NCI-H774 (cell line): ENCODE measurements around the gene SERGEF.

Experiments
- DNase-seq: peaks from one replicate; lab custom pipeline; 2025; lab: John Stamatoyannopoulos, UW

Gene SERGEF

DNA sequence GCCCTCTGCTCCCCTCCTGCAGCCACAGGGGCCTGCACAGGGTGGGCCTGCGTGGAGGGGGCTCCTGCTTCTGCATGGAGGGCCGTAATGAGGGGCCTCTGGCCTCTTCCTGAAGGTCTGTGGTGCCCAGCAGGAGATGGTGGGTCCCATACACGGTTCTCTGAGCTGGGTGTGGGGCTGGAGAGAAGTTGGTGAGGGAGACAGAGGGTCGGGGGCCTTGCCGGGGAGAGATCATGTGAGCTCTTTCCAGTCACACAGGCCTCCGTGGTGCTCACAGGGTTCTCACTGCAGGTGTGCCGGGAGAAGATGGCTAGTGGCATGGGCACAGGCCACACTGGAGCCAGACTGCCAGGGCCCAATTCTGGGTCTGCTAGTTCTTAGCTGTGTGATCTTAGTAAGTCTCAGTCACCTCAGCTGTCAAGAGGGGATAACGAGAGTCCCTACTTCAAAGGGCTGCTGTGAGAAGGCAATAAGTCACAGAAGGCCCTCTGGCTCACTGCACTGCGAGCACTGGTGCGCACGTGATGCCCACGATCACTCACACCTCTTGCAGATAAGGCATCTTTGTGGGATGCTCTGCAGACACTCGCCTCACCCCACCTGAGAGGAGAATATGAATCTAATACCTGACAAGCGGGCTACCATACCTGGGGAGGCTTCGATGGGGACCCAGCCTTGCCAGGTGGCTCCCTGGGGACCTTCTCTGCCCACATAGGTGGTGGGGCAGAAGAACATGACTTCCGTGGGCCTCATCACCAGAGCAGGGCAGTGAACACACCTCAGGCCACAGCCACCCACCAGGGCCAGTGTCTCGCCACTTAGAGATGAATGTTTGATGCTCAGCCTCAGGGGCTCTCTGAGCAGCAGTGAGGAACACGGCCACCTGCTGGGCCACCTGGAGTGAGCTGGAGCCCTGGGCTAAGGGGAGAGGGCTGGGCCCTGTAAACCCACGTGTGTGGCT is 263.8 kb downstream of the SERGEF start:
- DNase-seq, result no peak

DNA sequence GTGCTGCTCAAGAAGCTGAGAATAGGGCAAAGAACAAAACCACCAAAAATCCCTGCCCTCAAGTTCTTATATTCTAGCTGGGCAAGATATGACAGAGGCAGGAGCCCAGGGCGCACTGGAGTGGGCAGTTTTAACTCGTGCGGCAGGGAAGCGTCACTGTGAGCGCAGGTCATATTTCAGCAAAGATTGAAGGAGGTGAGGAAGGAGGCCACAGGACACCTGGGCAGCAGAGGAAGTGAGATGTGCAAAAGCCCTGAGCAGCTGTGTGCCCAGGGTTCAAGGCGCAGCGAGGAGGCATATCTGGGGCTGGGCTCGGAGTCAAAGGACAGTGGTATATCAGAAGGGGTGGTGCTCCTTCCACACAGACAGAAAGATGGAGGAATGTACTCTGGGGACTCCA is 264.8 kb downstream of the SERGEF start:
- DNase-seq, result no peak

DNA sequence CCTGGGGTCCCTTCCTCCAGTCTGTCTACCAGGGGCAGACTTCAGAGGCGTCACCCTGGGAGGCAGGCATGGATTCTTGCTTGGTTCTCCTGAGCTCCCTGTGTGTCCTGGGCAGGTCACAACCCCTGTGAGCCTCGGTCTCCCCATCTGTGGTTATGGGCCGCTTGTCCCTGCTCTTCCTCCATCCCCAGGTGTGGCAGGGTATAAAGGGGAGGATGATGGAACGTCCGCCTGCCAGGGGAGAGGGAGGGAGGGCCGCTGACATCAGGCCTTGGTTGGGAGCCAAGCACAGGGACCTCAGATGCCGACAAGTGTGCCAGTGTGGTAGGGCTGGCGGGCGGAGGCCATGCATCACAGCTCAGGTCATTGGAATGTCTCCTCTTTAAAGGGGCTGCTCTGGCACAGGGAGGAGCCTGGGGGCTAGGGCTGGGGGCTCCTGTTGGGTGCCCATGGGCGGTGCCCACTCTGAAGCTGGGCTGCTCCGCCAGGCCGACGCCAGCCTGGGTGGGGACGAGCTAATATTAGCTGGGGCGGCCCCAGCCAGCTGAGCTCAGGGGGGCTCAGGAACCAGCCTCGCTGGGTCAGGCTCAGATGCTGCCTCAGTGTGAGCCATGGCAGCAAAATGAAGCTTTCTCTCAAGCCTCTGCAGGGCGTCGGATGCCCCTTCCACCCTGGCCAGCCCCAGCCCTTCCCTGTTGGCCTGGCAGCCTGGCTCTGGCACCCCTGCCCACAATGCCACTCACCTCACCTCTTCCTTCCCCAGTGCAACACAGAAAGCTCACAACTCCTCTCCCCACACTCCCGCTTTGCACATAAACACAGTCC is 265.5 kb downstream of the SERGEF start:
- DNase-seq, result no peak

DNA sequence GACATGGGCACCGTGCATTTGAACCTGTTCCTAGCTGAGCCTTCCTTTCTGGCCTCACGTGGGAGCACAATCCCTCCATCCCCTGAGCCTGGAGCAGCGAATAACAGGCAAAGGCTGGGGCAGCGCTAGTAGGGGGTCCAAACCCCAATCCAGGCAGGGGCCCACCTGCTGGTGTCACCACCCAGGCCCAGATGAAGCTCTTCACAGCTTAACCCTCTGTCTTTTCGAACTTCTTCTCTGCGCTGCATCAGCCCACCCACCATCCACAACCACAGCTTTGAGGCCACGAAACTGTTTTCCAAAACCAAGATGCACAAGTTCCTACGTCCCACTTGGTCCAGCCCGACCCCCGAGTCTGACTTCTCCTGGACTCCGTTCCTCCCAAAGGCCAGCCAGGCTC is 266.8 kb downstream of the SERGEF start:
- DNase-seq, result no peak

DNA sequence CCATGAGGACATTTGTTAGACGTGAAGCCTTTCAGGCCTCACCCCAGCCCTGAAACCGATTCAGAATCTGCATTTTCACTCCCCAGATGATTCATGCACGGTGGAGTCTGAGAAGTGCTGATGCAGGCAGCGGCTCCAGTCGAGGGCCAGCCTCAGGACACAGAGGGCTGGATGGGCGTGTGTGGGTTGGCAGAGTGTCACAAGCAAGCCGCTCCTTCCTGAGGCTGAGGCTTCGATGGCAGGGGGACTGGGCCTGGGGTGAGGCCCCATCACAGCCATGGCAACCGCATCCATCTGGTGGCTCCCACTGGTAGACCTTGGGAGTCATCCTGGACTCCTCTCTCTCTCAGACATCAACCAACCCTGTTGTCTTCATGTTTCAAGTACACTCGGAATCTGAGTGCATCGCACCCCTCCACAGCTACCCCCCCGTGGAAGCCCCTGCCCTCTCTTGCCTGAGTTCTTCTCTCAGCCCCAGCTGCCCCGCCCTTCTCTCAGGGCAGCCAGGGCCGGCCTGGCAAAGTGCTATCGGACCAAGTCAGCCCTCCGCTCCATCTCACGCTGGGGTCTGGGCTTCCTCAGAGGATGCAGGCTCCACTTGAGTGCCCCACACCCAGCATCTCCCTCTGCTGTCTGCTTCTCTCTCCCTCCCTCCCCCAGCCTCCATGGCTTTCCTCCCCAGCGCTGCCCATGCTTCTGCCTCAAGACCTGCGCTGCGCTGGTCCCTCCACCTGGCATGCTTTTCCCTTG is 267.6 kb downstream of the SERGEF start:
- no peak for DNase-seq

DNA sequence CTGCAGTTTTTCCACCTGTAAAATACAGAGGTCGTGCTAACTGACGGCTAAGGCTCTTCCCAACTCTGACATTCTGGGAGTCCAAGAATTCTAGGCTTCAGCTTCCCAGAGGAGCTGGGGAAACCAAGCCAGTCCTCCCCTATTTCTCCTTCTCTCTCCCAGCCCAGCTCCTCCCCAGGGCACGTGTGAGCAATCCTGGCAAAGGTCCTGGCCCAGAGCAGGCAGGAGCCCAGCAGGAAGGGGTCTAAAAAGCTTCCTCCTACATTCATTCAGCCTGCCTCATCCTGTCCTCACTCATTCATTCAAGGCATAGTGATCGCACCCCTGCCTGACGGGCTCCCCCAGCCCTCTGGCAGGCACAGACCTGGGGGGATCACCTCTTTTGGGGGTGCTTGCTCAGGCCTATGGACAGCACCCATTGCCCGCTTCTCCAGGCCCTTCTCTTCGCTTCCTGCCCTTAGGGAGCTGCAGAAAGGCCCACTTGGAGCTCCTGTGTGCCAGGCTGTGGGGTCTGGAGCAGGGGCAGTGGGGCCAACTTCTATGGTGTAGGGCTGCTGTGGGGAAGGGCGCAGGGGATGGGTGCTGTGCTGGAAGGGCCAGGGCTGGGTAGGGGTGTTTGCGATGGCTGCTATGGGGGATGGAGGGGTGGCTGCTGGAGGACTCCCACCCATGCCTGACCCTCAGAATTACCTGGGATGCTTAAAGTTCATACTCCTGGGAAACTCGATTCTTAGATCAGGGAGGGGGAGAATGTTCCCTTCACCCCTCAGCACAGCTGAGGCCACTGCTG is 268.5 kb downstream of the SERGEF start:
- no peak for DNase-seq

DNA sequence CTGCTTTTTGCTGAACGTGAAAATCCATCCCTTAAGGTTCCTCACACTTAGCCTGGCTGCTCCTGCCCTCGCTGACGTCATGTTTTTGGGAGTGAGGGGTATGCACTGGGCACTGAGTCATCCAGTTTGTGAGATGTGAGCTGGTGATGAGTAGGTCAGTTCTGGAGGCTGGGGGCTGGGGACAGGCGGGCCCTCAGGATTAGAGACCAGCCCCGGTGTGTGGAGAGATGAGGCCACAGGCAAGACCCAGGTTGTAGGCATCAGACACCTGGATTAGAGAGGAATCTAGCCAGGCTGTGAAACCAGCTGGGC is 269.1 kb downstream of the SERGEF start:
- no peak for DNase-seq

DNA sequence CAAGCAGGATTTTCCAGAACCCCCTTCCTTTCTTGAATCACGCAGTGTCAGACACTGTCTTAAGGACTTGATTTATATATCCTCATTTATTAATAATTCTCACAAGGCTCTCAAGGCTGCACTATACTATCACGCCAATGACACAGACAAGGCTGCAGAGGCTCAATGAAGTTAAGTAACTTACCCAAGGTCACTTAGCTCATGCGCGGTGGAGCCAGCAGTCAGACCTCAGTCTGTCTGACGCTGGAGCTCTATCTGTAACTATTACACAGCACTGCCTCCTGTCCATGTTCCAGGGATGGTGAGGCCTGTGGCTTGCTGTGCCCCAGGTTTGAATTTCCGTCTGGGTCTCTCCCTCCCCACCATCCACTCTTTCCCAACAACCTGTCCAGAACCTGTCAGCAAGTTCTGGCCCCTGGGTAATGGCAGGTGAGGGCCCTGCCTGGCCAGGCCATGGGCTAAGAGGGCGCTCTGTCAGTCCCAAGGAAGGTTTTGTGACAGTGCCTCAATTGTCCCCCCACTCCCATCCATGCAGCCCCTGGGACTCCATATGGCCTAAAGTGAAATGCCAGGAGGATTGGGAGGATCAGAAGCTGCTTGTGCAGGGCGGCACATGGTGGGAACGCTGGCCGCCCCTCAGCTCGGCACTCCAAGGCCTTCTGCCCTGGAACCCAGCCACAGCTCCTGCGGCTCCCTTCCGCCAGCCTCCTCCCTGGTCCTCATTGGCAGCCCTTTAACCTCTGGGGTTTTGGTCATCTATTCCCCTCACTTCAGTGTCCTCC is 269.6 kb downstream of the SERGEF start:
- DNase-seq, result no peak

DNA sequence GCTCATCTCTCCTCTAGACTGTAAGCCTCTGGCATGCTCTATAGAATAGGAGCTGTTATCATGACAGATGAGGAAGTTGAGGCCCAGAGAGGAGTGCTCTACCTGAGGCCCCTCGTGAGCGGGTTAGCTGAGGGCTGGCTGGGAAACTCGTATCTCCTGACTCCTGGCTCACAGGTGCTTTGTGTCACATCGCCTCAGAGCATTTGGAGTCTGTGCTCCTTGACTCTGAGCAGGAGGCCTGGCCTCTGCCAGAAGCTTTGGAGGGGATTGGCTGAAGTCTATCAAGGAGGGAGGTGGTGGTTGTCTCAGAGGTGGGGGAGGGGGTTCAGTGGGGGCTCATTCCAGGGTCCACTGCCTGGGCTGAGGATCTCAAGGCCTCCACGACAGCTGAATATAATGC is 270.8 kb downstream of the SERGEF start:
- DNase-seq, result no peak

DNA sequence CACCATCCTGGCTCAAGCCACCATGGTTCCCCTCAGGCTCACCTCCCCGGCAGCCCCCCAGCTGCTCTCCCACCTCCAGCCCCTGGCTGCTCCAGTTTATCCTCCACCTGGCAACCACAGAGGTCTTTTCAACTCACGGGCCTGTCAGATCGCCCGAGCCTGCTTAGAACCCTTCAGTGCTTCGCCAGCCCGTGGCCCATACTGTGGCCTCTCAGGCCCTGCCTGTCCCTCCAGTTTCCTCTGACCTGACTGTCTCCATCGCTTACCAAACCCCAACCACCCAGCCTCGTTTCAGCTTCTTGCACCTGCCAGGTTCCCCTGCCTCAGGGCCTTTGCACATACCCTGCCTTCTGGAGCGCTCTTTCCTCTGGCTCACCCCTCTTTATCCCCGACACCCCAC is 271.4 kb downstream of the SERGEF start:
- DNase-seq, result no peak

DNA sequence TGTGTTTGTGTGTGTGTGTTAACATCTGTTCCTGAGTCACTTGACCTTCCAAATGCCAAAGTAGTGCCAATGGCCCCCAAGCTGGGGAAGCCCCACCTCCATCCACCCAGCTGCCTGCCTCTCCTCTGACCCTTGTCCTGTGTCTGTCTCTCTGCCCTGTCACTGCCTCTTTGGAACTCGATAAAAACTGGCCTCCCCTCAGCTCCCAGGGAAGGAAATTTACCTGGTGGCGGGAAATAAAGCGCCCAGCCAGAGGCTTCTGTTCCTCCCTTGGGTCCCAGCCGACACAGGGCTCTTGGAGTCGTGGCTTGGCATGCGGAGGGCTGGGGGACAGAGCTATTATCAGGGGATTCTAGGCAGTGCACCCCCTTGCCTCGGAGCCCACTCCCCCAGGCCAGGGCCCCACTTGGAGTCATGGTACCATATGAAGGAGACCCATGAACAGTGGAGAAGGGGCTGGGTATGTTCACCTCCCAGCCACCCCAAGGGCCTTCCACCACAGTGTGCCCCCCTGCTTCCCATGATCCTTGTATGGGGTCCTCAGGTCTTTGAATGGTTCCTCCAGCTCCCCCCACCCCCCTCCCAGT is 272.1 kb downstream of the SERGEF start:
- no peak for DNase-seq

DNA sequence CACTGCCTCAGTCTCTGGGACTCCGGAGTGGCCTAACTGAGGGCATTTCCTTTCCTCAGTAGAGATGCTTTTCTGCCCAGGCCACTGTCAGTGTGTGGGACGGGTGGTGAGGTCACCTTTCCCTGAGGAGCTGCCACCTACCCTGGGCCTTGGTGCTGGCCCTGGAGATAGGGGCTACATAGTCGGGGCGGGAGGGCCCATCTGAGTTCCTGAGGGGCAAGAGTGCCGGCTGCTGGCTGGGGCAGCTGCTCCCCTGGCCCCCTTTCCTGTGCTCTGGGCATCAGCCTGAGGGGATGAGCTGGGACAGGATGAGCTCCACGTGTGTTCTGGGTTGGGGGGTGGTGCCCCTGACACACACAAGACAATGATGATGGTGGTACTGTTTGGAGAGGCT is 272.9 kb downstream of the SERGEF start:
- no peak for DNase-seq

DNA sequence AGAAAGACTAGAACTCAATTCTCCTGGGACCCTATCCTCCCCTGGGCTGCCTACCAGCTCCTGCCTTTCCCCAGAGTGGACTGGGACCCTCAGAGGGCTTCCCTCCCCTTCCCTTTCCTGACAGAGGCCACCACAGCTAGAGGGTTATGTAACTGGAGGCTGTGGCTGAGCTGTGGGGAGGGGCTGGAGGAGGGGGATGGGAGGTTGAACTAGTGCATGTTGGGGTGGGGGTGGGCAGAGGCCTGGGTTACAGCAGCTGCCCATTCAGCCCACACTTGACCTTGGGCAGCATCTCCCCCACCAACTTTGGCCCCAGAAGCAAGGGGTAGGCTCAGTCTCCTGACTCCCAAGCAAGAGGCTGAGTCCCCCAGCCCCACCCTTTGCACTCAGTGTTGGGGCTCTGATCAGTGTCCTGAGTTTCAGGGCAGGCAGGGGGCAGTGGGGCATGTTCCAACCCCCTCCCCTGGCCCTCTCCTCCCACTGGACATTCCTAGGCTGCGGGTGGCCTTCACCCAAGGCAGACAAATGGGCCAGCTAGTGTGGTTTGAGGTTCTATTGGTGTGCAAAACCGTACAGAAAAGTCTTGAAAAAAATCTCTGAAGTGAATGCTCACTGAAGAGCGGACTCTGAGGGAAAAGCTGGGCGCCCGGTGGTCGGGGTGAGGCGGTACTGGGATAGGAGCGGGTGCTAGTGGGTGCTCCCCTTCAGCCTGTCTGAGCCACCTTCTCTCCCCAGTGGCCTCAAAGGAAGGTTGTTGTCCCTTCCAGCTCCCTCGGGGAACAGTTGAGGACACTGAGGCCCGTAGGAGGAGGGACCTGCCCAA is 274.5 kb downstream of the SERGEF start:
- no peak for DNase-seq
